C4-2B (cell line): ENCODE data around the gene CCDC78.

Experiments
- ZFX ChIP-seq: fragments of 450-650 bp; IDR thresholded peaks from 2 replicates; pipeline ENCODE4 v1.6.1; 2017
- TF ChIP-seq, protein P1 (sequence below): fragments of 450-650 bp; conservative IDR thresholded peaks from 2 replicates; pipeline ENCODE4 v1.5.1; 2017; ENCODE audit warnings: mild to moderate bottlenecking

GRCh38 chr16:694863-695354, 31.3 kb downstream of the CCDC78 start:
- TF ChIP-seq, protein P1, sequence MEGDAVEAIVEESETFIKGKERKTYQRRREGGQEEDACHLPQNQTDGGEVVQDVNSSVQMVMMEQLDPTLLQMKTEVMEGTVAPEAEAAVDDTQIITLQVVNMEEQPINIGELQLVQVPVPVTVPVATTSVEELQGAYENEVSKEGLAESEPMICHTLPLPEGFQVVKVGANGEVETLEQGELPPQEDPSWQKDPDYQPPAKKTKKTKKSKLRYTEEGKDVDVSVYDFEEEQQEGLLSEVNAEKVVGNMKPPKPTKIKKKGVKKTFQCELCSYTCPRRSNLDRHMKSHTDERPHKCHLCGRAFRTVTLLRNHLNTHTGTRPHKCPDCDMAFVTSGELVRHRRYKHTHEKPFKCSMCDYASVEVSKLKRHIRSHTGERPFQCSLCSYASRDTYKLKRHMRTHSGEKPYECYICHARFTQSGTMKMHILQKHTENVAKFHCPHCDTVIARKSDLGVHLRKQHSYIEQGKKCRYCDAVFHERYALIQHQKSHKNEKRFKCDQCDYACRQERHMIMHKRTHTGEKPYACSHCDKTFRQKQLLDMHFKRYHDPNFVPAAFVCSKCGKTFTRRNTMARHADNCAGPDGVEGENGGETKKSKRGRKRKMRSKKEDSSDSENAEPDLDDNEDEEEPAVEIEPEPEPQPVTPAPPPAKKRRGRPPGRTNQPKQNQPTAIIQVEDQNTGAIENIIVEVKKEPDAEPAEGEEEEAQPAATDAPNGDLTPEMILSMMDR, result no peak
- no peak for TF ChIP-seq ZFX
